ENCODE data around the gene IKBKG.
"Not testable (repeated sequence)": the region's sequence is repeated elsewhere in the genome, so short reads cannot be mapped to it uniquely, and the experiment has no call there.

The IKBKG gene

DNA sequence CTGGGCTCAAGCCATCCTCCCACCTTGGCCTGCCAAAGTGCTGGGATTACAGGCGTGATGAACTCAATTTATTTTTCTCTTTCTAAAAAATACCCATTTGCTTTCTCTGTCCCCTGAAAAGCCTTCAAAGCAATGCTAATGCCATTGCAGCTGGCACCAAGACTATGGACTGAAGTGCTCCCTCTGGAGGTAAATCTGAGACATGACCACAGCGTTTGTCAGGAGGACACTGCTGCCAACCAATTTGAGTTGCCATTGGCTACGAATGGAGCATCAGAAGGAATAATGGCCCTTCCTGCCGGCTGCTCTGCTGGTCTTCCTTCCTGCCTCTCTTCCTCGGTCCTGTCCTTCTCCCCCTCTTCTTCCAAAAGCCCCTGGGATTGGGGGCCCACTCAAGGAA lies 27.7 kb downstream of the IKBKG start:
- not testable (repeated sequence) for H3K36me3 ChIP-seq (ENCODE audit: control insufficient read depth, low read depth, low read length); H3K9ac ChIP-seq (ENCODE audit: low read length); H3K9me3 ChIP-seq (ENCODE audit: control insufficient read depth, low read depth, low read length); H3K4me3 ChIP-seq (ENCODE audit: low read length); H3K4me1 ChIP-seq (ENCODE audit: control insufficient read depth, low read depth, low read length); H3K27me3 ChIP-seq (ENCODE audit: control insufficient read depth, insufficient read depth, low read length); H3K27ac ChIP-seq (ENCODE audit: low read length)

DNA sequence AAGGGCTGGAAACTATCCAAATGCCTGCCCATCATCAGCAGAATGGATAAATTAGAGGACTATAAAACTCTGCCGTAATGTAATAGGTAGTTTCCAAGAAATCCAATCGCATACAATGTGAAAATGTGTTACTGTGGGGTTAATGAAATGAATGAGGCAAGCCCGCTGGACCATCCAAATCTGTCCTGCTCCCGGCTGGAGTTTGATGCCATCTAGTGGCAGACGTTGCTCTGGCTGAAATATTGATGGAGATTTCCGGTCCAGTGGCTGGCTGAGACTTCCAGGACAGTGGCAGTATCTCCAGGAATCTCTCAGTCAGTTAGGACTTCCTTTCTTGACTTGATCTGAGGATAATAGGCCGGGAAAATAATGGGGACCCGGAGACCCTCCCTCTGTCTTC lies 35.6 kb downstream of the IKBKG start:
- H3K9me3 ChIP-seq (ENCODE audit: control insufficient read depth, low read depth, low read length); H3K27ac ChIP-seq (ENCODE audit: low read length); H3K36me3 ChIP-seq (ENCODE audit: control insufficient read depth, low read depth, low read length); H3K4me1 ChIP-seq (ENCODE audit: control insufficient read depth, low read depth, low read length); H3K4me3 ChIP-seq (ENCODE audit: low read length); H3K27me3 ChIP-seq (ENCODE audit: control insufficient read depth, insufficient read depth, low read length); H3K9ac ChIP-seq (ENCODE audit: low read length): not testable (repeated sequence)

DNA sequence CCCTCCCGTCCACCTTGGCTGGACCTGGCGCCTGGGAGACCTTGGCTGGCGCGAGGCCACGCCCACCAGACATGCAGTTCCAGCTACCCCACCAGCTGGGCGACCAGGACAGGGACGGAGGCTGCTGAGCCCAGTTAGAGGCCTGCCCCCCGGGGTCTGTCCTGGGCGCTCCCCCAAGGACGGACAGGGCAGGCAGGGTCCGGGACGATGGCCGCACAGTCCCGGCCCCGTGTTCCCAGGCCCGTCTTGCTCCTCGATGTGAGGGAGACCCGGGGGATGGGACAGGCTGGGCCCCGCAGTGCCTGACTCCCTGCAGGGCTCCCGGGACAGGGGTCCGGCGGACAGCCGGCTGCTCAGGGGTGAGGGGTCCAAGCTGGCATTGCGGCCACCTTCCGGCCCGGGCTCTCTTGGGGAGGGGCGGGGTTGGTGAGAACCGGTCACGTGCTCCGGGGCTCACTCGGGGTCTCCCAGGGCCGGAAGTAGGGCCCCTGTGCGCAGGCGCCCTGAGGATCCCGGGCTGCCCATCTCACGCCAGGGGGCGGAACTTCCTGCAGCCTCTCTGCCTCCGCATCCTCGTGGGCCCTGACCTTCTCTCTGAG lies 37.3 kb downstream of the IKBKG start, which contains the start of gene CTAG1A:
CTAG1A (plus strand) TSS at position 549 of the 599 bp plus-strand sequence. CDS start 74 bp downstream, outside the sequence.
- not testable (repeated sequence) for H3K36me3 ChIP-seq (ENCODE audit: control insufficient read depth, low read depth, low read length); H3K9ac ChIP-seq (ENCODE audit: low read length); H3K9me3 ChIP-seq (ENCODE audit: control insufficient read depth, low read depth, low read length); H3K4me1 ChIP-seq (ENCODE audit: control insufficient read depth, low read depth, low read length); H3K4me3 ChIP-seq (ENCODE audit: low read length); H3K27ac ChIP-seq (ENCODE audit: low read length); H3K27me3 ChIP-seq (ENCODE audit: control insufficient read depth, insufficient read depth, low read length)

DNA sequence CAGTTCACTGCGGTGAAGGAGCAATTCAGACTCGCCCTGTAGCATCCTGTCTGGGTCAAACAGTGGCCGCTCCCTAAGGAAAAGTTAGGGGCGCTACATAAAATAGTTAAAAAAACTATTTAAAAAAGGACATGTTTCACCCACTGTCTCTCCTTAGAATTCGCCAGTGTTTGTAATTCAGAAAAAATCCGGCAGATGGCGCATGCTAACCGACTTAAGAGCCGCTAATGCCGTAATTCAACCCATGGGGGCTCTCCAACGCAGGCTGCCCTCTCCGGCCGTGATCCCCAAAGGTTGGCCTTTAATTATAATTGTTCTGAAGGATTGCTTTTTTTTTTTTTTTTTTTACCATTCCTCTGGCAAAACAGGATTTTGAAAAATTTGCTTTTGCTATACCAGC lies 43.0 kb downstream of the IKBKG start:
- H3K4me1 ChIP-seq (ENCODE audit: control insufficient read depth, low read depth, low read length); H3K9ac ChIP-seq (ENCODE audit: low read length); H3K27ac ChIP-seq (ENCODE audit: low read length); H3K9me3 ChIP-seq (ENCODE audit: control insufficient read depth, low read depth, low read length); H3K27me3 ChIP-seq (ENCODE audit: control insufficient read depth, insufficient read depth, low read length); H3K4me3 ChIP-seq (ENCODE audit: low read length); H3K36me3 ChIP-seq (ENCODE audit: control insufficient read depth, low read depth, low read length): not testable (repeated sequence)

DNA sequence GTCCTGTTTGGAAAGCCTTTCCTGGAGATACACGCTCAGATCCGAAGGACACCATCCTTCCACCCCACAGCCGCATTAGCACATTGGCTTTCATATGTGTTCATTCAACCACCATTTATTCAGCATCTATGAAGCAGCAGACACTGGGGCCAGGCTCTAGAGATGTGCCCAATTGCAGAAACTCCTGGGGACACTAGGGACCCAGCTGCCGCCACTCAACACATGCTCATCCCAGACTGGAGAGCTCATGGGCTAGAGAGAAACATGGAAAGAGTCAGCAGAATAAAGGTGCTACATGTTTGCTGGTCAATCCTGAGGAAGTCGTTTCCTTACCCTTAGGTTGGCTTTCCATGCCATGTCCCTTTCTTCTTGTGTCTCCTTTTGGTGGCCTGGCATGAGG lies 45.1 kb downstream of the IKBKG start:
- peaks cover 5% of the 10 kb centered on the region for H3K9me3 ChIP-seq (ENCODE audit: control insufficient read depth, low read depth, low read length)
- H3K4me1 ChIP-seq (ENCODE audit: control insufficient read depth, low read depth, low read length), result peaks cover 7% of the 10 kb centered on the region
- H3K4me3 ChIP-seq (ENCODE audit: low read length), result no peak overlapping the region
- no peak overlapping the region for H3K9ac ChIP-seq (ENCODE audit: low read length)
- no peak overlapping the region for H3K27ac ChIP-seq (ENCODE audit: low read length)
- H3K36me3 ChIP-seq (ENCODE audit: control insufficient read depth, low read depth, low read length), result no peaks in the 10 kb centered on the region
- H3K27me3 ChIP-seq (ENCODE audit: control insufficient read depth, insufficient read depth, low read length), result no peaks in the 10 kb centered on the region

DNA sequence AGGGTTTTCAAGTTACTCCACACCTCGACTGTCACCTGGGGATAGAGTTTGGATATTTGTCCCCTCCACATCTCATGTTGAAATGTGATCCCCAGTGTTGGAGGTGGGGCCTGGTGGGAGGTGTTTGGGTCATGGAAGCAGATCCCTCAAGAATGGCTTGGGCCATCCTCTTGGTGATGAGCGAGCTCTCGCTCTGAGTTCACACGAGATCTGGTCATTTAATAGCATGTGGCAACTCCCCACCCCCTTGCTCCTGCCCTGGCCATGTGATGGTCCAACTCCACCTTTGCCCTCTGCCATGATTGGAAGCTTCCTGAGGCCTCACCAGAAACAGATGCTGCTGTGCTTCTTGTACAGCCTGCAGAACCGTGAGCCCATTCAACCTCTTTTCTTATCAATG lies 45.8 kb downstream of the IKBKG start:
- no peak overlapping the region for H3K9ac ChIP-seq (ENCODE audit: low read length)

DNA sequence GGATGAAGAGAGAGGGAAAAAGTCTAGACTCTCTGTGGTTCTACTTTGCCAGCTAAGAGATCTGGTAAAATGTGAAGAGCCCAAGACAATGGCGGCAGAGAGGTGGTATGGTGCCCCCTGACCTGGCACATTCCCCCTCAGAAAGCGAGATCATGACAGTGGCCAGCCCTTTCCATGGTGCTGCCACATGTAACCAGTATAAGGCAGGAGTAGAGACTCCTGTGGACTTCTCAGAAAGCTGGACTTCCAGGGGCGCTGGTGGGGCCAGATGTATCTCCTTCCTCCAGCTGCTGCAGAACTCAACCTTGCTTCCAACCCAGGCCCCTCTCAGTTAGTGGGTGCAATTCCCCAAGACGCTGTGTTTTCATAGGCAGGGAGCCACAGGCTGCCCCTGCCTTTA lies 47.1 kb downstream of the IKBKG start:
- Histone ChIP-seq H3K36me3 (ENCODE audit: control insufficient read depth, low read depth, low read length) (no peaks in the 10 kb centered on the region), H3K4me1 (ENCODE audit: control insufficient read depth, low read depth, low read length) (peaks cover 7% of the 10 kb centered on the region), H3K27ac (ENCODE audit: low read length) (no peak overlapping the region), H3K9ac (ENCODE audit: low read length) (no peak overlapping the region), H3K9me3 (ENCODE audit: control insufficient read depth, low read depth, low read length) (peaks cover 13% of the 10 kb centered on the region), H3K27me3 (ENCODE audit: control insufficient read depth, insufficient read depth, low read length) (no peaks in the 10 kb centered on the region), H3K4me3 (ENCODE audit: low read length) (no peak overlapping the region)

More for the DNA sequence above, 45.8 kb downstream of the IKBKG start:
- peaks cover 12% of the 10 kb centered on the region for H3K9me3 ChIP-seq (ENCODE audit: control insufficient read depth, low read depth, low read length)
- H3K4me3 ChIP-seq (ENCODE audit: low read length), result no peak overlapping the region
- H3K27ac ChIP-seq (ENCODE audit: low read length), result no peak overlapping the region
- no peaks in the 10 kb centered on the region for H3K27me3 ChIP-seq (ENCODE audit: control insufficient read depth, insufficient read depth, low read length)
- H3K36me3 ChIP-seq (ENCODE audit: control insufficient read depth, low read depth, low read length), result no peaks in the 10 kb centered on the region
- H3K4me1 ChIP-seq (ENCODE audit: control insufficient read depth, low read depth, low read length), result peaks cover 7% of the 10 kb centered on the region

DNA sequence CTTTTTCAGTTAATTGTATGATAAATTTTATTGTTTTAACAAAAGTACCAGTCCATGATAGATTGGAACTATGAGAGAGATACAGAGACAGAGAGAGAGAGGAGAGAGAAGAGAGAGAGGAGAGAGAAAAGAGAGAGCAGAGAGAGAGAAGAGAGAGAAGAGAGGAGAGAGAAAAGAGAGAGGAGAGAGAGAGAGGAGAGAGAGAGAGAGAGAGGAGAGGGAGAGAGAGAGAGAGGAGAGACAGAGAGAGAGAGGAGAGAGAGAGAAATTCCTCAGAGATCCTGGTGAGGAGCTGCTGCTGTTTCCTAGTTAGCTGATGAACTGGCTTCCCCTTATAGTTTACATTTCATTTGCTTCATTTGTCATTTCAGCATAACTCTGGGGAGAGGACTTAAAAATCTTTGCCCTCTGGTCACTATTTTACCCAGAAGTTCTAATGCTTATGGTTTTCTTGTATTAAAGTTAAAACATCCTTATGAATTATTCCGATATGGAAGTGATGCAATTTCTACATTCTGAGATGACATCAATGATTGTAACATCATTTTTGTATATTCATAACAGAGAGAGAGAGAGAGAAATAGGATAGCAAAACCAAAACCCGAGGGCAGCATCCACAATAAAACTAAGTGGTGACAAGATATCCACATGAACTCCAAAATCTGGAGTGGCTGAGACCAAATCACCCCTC lies 48.3 kb downstream of the IKBKG start:
- Histone ChIP-seq H3K9me3 (ENCODE audit: control insufficient read depth, low read depth, low read length) (peaks cover 13% of the 10 kb centered on the region), H3K36me3 (ENCODE audit: control insufficient read depth, low read depth, low read length) (no peaks in the 10 kb centered on the region), H3K27me3 (ENCODE audit: control insufficient read depth, insufficient read depth, low read length) (no peaks in the 10 kb centered on the region), H3K4me1 (ENCODE audit: control insufficient read depth, low read depth, low read length) (peaks cover 7% of the 10 kb centered on the region), H3K9ac (ENCODE audit: low read length) (no peak overlapping the region), H3K27ac (ENCODE audit: low read length) (no peak overlapping the region), H3K4me3 (ENCODE audit: low read length) (no peak overlapping the region)

DNA sequence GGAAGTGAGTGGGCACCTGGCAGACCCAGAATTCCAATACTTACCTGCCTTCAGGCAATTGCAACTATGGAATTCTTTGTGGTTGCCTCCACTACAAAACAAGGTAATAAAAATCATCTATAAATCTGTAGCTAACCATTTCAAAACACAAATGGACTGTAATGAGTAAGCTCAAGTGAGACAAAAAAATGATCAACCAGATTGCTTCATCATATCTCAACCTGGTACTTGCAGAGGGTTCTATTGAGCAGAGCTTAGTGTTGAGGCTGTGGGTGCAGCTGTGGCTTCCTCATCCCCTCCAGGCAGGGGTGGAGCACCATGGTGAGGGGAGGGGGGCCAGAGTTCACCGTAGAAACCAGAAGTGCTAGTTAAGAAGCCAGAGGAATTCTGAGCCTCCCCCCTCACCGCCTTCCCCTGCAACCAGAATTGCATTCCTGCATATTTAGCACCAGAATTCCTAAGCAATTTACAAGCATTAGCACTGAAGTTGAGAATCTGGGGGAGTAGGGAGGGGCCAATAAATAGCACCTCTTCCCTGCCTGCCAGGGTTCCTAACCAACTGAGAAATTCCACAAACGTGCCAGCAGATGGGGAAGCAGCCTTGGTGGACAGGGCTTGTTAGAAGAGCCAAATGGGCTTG lies 49.0 kb downstream of the IKBKG start:
- Histone ChIP-seq H3K9me3 (ENCODE audit: control insufficient read depth, low read depth, low read length) (peaks cover 13% of the 10 kb centered on the region), H3K27me3 (ENCODE audit: control insufficient read depth, insufficient read depth, low read length) (no peaks in the 10 kb centered on the region), H3K9ac (ENCODE audit: low read length) (no peak overlapping the region)

DNA sequence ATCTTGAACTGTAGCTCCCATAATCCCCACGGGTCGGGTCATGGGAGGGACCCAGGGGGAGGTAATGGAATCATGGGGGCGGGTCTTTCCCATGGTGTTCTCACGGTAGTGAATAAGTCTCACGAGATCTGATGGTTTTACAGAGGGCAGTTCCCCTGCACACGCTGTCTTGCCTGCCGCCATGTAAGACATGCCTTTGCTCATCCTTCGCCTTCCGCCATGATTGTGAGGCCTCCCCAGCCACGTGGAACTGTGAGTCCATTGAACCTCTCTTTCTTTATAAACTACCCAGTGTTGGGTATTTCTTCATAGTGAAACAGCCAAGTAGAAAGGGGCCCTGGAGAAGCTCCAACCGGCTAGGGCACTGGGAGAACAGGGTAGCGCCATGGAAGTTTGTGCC lies 49.8 kb downstream of the IKBKG start:
- H3K27me3 ChIP-seq (ENCODE audit: control insufficient read depth, insufficient read depth, low read length), result no peaks in the 10 kb centered on the region
- peaks cover 7% of the 10 kb centered on the region for H3K4me1 ChIP-seq (ENCODE audit: control insufficient read depth, low read depth, low read length)
- H3K9me3 ChIP-seq (ENCODE audit: control insufficient read depth, low read depth, low read length), result peaks cover 13% of the 10 kb centered on the region
- no peak overlapping the region for H3K9ac ChIP-seq (ENCODE audit: low read length)
- no peaks in the 10 kb centered on the region for H3K36me3 ChIP-seq (ENCODE audit: control insufficient read depth, low read depth, low read length)
- no peak overlapping the region for H3K27ac ChIP-seq (ENCODE audit: low read length)
- no peak overlapping the region for H3K4me3 ChIP-seq (ENCODE audit: low read length)

More for the DNA sequence above, 49.0 kb downstream of the IKBKG start:
- H3K4me1 ChIP-seq (ENCODE audit: control insufficient read depth, low read depth, low read length), result peaks cover 7% of the 10 kb centered on the region
- no peak overlapping the region for H3K4me3 ChIP-seq (ENCODE audit: low read length)
- no peaks in the 10 kb centered on the region for H3K36me3 ChIP-seq (ENCODE audit: control insufficient read depth, low read depth, low read length)
- no peak overlapping the region for H3K27ac ChIP-seq (ENCODE audit: low read length)

DNA sequence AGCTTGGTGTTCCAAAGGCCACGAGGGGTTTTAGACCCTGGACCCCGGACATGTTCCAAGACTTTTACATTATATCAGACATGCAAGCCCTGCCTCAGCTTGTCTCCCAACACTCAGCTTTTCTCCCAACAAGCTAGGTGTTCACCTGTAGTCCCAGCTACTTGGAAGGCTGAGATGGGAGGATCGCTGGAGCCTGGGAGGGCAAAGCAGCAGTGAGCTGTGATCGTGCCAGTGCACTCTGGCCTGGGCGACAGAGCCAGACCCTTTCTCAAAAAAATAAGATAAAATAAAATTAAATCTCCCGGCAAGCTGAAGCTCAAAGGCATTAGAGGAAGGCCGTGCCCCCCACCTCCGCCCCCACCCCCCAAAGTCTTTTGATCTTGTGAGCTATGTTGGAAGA lies 51.2 kb downstream of the IKBKG start:
- Histone ChIP-seq H3K9ac (ENCODE audit: low read length) (no peak overlapping the region), H3K36me3 (ENCODE audit: control insufficient read depth, low read depth, low read length) (no peaks in the 10 kb centered on the region), H3K4me3 (ENCODE audit: low read length) (no peak overlapping the region), H3K9me3 (ENCODE audit: control insufficient read depth, low read depth, low read length) (peaks cover 11% of the 10 kb centered on the region), H3K27me3 (ENCODE audit: control insufficient read depth, insufficient read depth, low read length) (no peaks in the 10 kb centered on the region), H3K27ac (ENCODE audit: low read length) (no peak overlapping the region), H3K4me1 (ENCODE audit: control insufficient read depth, low read depth, low read length) (peaks cover 7% of the 10 kb centered on the region)

DNA sequence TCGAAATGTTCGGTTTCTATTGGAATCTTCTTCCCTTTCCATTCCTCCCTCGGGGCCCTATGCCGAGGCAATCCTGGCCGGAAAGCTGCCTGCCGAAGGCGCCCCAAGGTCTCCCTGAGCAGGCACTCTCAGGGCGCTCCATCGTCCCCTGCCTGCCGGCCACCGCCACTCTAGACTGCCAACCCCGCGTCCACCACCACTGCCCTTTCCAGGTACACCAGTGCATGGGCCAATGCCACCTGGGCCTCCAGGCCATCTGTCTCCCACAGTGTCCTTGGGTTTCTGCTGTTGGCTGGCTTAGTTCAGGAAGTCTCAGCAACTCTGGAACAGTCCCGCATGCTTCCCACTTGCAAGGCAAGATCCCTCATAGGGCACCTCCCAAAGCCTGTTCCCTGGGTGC lies 52.1 kb downstream of the IKBKG start:
- H3K4me1 ChIP-seq (ENCODE audit: control insufficient read depth, low read depth, low read length), result peaks cover 7% of the 10 kb centered on the region
- H3K9ac ChIP-seq (ENCODE audit: low read length), result no peak overlapping the region
- peaks cover 10% of the 10 kb centered on the region for H3K9me3 ChIP-seq (ENCODE audit: control insufficient read depth, low read depth, low read length)
- H3K4me3 ChIP-seq (ENCODE audit: low read length), result no peak overlapping the region
- H3K27ac ChIP-seq (ENCODE audit: low read length), result no peak overlapping the region
- H3K36me3 ChIP-seq (ENCODE audit: control insufficient read depth, low read depth, low read length), result no peaks in the 10 kb centered on the region
- no peaks in the 10 kb centered on the region for H3K27me3 ChIP-seq (ENCODE audit: control insufficient read depth, insufficient read depth, low read length)
